ENCODE data around the gene ADAMTS13. TPM values are rescaled to one million over a fixed set of nuclear protein-coding genes. Genes with fewer than 3 reads are reported as not detected.

ADAMTS13 gene
- total and polyA plus RNA-seq, 4 donors: 6.5 to 13.3 (median 10.4) TPM

DNA sequence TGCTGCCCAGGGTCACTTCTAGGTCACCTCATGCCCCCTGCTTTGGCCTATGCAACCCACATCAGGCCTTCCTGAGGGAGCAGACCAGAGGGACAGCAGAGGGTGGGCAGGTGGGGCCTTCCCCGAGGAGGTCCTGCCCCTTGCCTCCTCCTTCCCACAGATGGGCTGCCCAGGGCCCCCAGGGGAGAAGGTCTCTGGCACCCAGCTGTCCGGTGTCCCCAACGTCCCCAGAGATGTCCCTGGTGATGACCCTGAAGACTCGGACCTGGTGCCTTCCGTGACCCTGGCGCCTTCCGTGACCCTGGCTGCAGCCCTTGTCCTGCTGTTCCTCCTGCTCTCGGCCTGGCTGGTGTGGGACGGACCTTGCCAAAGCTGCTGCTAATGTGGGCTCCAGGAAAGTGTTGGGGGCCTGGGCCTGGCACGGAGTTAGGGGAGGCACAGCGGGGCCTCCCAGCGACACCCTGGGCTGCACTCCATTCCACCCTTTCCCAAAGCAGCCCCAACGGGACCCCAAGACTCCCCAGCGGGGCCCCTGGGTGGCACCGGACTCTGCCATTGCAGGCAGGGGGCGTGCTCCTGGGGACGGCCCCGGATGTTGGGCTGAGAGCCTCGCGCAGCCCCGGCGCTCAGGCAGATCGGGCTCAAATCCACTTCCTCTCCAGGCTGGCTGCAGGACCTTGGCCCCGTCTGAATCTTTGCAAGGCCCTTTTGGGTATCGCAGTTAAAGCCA lies 63.5 kb downstream of the ADAMTS13 start:
- peaks cover 0 to 6% (median 1%) of the 10 kb centered on the region in 4 donors for H3K4me1 ChIP-seq (ENCODE audit: control insufficient read depth in 4 of 4, insufficient read depth in 4 of 4, low read length in 3 of 4)
- no peak overlapping the region for H3K4me3 ChIP-seq (ENCODE audit: low read depth in 1 of 3, low read length in 3 of 3)
- 60% methylated on average over 25 of the region's 25 CpGs for WGBS
- H3K27ac ChIP-seq (ENCODE audit: low read depth in 1 of 2, low read length in 2 of 2): no peak overlapping the region
- H3K36me3 ChIP-seq (ENCODE audit: control insufficient read depth in 4 of 4, insufficient read depth in 3 of 4, low read depth in 1 of 4, low read length in 3 of 4): no peaks in the 10 kb centered on the region
- DNase-seq (ENCODE audit: low spot score): no peak
- TF ChIP-seq, protein P1, sequence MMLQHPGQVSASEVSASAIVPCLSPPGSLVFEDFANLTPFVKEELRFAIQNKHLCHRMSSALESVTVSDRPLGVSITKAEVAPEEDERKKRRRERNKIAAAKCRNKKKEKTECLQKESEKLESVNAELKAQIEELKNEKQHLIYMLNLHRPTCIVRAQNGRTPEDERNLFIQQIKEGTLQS (IDR thresholded peaks at IDR 0.05): no peak
- TF ChIP-seq FOXA1 (IDR thresholded peaks at IDR 0.05): no peak
- no peak for TF ChIP-seq NR2F2 (IDR thresholded peaks at IDR 0.05)
- no peak for TF ChIP-seq RAD21 (IDR thresholded peaks at IDR 0.05)
- no peak for TF ChIP-seq YY1 (IDR thresholded peaks at IDR 0.05)
- no peak for TF ChIP-seq FOXA2 (IDR thresholded peaks at IDR 0.05)
- TF ChIP-seq ZBTB33 (IDR thresholded peaks at IDR 0.05): no peak
- TF ChIP-seq SP1 (IDR thresholded peaks at IDR 0.05): no peak
- no peak for TF ChIP-seq GABPA (IDR thresholded peaks at IDR 0.05 in 1 of 2, conservative IDR thresholded peaks at IDR 0.05 in 1 of 2)
- no peak for TF ChIP-seq EGR1 (IDR thresholded peaks at IDR 0.05; ENCODE audit: low read depth in 2 of 2)
- no peak for TF ChIP-seq HNF4A (conservative IDR thresholded peaks at IDR 0.05)
- no peaks in the 10 kb centered on the region for H3K27me3 ChIP-seq (ENCODE audit: control insufficient read depth in 4 of 4, insufficient read depth in 4 of 4, low read length in 3 of 4)
- H3K9me3 ChIP-seq (ENCODE audit: control insufficient read depth in 4 of 4, low read length in 3 of 4): no peaks in the 10 kb centered on the region
- H3K9ac ChIP-seq (ENCODE audit: low read depth in 1 of 2, low read length in 2 of 2): no peak overlapping the region

DNA sequence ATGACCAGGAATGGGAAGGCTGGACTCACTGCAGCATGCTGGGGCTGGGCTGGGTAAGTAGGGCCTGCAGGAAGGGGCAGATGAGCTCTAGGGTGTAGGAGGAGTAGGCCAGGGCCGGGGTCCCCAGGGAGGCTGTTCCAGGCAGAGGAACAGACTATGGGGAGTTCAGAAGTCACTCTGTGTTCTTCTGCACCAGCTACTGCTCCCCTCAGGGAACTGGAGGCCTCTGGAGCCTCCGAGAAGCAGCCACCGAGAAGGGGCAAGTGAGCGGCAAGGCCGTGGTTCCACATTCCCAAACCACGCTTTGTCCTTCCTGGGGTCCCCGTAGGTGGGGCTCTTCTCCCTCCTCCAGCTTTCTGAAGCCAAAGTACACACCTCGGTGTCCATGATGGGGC lies 65.2 kb downstream of the ADAMTS13 start:
- Histone ChIP-seq H3K9ac (ENCODE audit: low read depth in 1 of 2, low read length in 2 of 2) (no peak overlapping the region), H3K4me3 (ENCODE audit: low read depth in 1 of 3, low read length in 3 of 3) (no peak overlapping the region), H3K27me3 (ENCODE audit: control insufficient read depth in 4 of 4, insufficient read depth in 4 of 4, low read length in 3 of 4) (no peaks in the 10 kb centered on the region), H3K27ac (ENCODE audit: low read depth in 1 of 2, low read length in 2 of 2) (no peak overlapping the region), H3K9me3 (ENCODE audit: control insufficient read depth in 4 of 4, low read length in 3 of 4) (no peaks in the 10 kb centered on the region), H3K36me3 (ENCODE audit: control insufficient read depth in 4 of 4, insufficient read depth in 3 of 4, low read depth in 1 of 4, low read length in 3 of 4) (no peaks in the 10 kb centered on the region), H3K4me1 (ENCODE audit: control insufficient read depth in 4 of 4, insufficient read depth in 4 of 4, low read length in 3 of 4) (peaks cover 0 to 6% (median 1%) of the 10 kb centered on the region in 4 donors)
- DNase-seq (ENCODE audit: low spot score): no peak
- no peak for TF ChIP-seq HNF4G (IDR thresholded peaks at IDR 0.05)
- TF ChIP-seq ZBTB33 (IDR thresholded peaks at IDR 0.05): no peak
- no peak for TF ChIP-seq JUND (IDR thresholded peaks at IDR 0.05)
- WGBS: 91% methylated on average over 8 of the region's 8 CpGs

DNA sequence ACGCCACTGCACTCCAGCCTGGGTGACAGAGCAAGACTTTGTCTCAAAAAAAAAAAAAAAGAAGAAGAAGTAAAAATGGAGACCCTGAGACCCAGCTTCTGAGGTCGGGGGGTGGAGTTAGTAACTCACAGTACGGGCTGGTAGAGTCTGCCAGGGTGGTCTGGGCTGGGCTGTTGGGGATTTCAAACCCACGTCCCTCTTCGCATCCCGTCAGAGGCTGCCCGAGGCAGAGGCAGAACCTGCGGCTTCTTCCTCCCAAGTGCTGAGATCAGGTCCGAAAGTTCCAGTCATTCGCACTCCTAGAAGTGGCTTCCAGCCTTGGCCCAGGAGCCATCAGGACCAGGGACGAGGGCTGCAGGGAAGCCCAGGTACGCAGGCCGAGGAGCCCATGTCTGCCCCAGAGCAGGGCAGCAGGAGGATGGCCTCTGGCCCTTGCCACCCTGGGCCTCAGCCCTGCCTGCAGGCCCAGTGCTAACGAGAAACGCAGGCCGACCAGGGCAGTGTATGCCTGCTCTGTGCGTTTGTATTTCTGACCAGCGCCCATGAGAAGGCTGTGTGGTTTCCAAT lies 66.6 kb downstream of the ADAMTS13 start:
- no peaks in the 10 kb centered on the region for H3K9me3 ChIP-seq (ENCODE audit: control insufficient read depth in 4 of 4, low read length in 3 of 4)
- peaks cover 0 to 6% (median 1%) of the 10 kb centered on the region in 4 donors for H3K4me1 ChIP-seq (ENCODE audit: control insufficient read depth in 4 of 4, insufficient read depth in 4 of 4, low read length in 3 of 4)
- H3K27ac ChIP-seq (ENCODE audit: low read depth in 1 of 2, low read length in 2 of 2): no peak overlapping the region
- no peaks in the 10 kb centered on the region for H3K27me3 ChIP-seq (ENCODE audit: control insufficient read depth in 4 of 4, insufficient read depth in 4 of 4, low read length in 3 of 4)
- no peak overlapping the region for H3K4me3 ChIP-seq (ENCODE audit: low read depth in 1 of 3, low read length in 3 of 3)
- WGBS: 94% methylated on average over 18 of the region's 18 CpGs
- no peak overlapping the region for H3K9ac ChIP-seq (ENCODE audit: low read depth in 1 of 2, low read length in 2 of 2)
- no peak for DNase-seq (ENCODE audit: low spot score)
- no peaks in the 10 kb centered on the region for H3K36me3 ChIP-seq (ENCODE audit: control insufficient read depth in 4 of 4, insufficient read depth in 3 of 4, low read depth in 1 of 4, low read length in 3 of 4)
- no peak for TF ChIP-seq SP1 (IDR thresholded peaks at IDR 0.05)
- no peak for TF ChIP-seq TAF1 (conservative IDR thresholded peaks at IDR 0.05)
- TF ChIP-seq, protein P1 (IDR thresholded peaks at IDR 0.05): no peak
- TF ChIP-seq, protein P2, sequence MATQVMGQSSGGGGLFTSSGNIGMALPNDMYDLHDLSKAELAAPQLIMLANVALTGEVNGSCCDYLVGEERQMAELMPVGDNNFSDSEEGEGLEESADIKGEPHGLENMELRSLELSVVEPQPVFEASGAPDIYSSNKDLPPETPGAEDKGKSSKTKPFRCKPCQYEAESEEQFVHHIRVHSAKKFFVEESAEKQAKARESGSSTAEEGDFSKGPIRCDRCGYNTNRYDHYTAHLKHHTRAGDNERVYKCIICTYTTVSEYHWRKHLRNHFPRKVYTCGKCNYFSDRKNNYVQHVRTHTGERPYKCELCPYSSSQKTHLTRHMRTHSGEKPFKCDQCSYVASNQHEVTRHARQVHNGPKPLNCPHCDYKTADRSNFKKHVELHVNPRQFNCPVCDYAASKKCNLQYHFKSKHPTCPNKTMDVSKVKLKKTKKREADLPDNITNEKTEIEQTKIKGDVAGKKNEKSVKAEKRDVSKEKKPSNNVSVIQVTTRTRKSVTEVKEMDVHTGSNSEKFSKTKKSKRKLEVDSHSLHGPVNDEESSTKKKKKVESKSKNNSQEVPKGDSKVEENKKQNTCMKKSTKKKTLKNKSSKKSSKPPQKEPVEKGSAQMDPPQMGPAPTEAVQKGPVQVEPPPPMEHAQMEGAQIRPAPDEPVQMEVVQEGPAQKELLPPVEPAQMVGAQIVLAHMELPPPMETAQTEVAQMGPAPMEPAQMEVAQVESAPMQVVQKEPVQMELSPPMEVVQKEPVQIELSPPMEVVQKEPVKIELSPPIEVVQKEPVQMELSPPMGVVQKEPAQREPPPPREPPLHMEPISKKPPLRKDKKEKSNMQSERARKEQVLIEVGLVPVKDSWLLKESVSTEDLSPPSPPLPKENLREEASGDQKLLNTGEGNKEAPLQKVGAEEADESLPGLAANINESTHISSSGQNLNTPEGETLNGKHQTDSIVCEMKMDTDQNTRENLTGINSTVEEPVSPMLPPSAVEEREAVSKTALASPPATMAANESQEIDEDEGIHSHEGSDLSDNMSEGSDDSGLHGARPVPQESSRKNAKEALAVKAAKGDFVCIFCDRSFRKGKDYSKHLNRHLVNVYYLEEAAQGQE (IDR thresholded peaks at IDR 0.05): no peak
- no peak for TF ChIP-seq EGR1 (IDR thresholded peaks at IDR 0.05; ENCODE audit: low read depth in 2 of 2)
- TF ChIP-seq HNF4G (IDR thresholded peaks at IDR 0.05): no peak
- no peak for TF ChIP-seq ZBTB33 (IDR thresholded peaks at IDR 0.05)
- no peak for TF ChIP-seq YY1 (IDR thresholded peaks at IDR 0.05)
- TF ChIP-seq RXRA (IDR thresholded peaks at IDR 0.05): no peak

Data from liver (tissue), 9 donors.